Measurements from ENCODE around the gene SLC12A8.

Gene SLC12A8

GRCh38 chr3:125213946-125214542, 1.5 kb upstream of the SLC12A8 start:
- no peak for DNase-seq (ENCODE audit: low read depth)

- DNase-seq (ENCODE audit: low read depth): no peak
Measured at GRCh38 chr3:125213364-125213755, 812 bp upstream of the SLC12A8 start.

DNA sequence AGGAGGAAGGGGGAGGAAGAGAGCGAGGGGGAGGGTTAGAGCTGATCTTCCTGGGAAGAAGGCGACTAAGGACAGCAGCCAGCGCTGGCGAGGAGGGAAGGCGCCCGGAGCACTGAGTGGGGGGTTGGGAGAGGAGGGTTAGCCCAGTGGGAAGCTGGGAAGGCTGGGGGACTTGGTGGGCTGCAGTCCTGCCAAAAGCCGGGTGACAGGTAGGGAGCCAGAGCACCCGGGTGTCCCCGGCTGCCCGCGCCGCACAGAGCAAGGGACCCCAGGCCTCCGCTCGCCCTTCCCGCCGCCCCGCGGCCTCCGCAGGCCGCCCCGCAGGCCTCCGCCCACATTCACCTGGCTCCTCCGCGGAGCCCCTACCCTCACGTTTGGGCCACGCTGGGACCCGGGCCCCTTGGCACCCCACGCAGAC, 448 bp downstream of the SLC12A8 start:
- no peak for DNase-seq (ENCODE audit: low read depth)

GRCh38 chr3:125211523-125212090, 941 bp downstream of the SLC12A8 start:
- DNase-seq (ENCODE audit: low read depth): no peak

- DNase-seq (ENCODE audit: low read depth): no peak
Measured at GRCh38 chr3:125207949-125208568, 4.5 kb downstream of the SLC12A8 start.

DNA sequence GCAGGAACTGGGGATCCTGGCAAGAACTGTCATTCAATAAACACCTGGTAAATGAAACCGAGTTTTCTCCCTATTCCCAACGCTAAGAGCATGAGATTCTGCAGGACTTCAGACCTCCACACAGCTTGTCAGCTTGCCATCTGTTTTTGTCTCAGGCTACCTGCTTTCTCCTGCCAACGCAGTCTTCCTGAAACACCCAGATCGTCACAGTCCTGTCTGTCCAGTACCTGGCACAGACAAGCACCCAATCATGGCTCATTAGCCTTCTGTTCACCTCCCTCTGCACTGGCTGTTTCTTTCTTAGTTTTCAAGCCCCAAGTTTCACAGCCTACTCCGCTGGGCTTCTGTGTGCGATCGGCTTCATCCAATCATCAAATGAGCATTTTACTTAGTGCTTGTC, 5.0 kb downstream of the SLC12A8 start:
- DNase-seq (ENCODE audit: low read depth): no peak

DNA sequence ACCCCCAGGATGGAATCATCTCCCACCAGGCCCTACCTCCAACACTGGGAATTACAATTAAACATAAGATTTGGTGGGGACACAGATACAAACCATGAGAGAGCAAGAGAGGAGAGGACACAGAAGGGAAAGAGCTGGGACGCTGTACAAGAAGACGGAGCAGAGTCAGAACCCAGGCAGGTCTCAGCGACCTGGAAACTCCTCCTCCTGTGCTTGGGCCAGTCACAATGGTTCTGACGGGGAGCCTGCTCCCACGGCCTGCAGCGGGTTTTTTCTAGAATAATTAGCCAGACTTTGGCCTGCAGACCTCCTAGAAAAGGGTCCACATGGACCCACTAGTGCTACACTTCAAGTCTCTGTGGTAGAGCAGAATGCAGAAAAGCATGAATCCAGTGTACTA, 5.6 kb downstream of the SLC12A8 start:
- DNase-seq (ENCODE audit: low read depth): no peak

- no peak for DNase-seq (ENCODE audit: low read depth)
Measured at GRCh38 chr3:125203731-125204130, 8.8 kb downstream of the SLC12A8 start.

GRCh38 chr3:125202197-125202596, 10.4 kb downstream of the SLC12A8 start:
- DNase-seq (ENCODE audit: low read depth): no peak

- DNase-seq (ENCODE audit: low read depth): no peak
Measured at GRCh38 chr3:125200731-125201139, 11.8 kb downstream of the SLC12A8 start.

DNA sequence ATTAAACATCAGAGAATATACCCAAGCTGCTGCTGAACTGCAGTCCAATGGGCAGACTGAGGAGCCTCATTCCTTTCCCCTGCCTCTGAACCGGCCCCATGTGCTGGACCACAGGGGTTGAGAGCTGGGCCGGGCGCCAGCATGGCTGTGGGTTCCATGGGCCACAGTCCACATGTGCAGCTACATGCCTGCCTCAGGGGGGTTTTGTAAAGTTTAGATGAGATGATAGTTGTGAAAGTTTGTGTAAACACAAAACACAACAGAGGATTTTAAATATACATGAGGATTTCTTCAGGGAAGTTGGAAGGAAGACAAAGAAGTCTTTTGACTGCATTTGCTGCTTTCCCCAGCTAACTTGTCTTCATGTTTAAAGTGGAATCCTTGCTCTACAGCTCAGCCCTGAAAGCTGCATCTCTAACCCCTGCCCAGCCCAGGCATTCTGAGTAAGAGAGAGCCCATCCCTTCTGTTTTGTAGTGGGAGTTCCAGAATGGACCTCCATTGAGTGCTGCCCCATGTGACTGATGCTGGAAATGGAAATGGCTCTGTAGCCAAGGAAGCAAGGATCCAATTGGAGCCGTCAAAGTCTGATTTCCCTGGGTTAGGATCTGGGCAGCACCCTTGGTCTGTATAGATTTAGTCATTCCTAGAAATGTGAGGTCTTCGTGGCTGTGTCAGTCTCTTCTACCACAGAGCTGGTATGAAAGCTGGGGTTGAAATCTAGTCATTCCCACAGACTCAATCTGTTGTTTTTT, 17.5 kb downstream of the SLC12A8 start:
- DNase-seq (ENCODE audit: low read depth): peak; percentile 31

GRCh38 chr3:125194061-125194848, 18.3 kb downstream of the SLC12A8 start:
- DNase-seq (ENCODE audit: low read depth): no peak

GRCh38 chr3:125192190-125193035, 20.1 kb downstream of the SLC12A8 start:
- DNase-seq (ENCODE audit: low read depth): no peak

DNA sequence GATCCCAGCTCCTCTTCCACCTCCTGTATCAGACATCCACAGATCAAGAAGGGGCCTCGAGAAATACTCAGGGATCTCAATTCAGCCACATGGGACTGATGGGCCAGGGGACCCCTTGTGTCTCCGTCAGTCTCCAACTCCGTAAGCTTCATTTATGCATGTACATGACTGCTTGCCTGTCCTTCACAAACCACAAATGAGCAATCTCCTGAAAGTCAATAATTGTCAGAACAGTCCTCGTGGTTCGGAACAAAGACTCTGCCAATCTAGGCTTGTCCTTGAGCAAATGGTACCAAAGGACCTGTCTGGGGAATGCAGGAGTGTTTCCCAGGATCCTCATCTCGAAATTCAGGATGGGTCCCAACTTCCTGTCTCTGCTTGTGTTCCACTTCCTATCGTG, 20.8 kb downstream of the SLC12A8 start:
- no peak for DNase-seq (ENCODE audit: low read depth)

GRCh38 chr3:125191256-125191655, 21.3 kb downstream of the SLC12A8 start:
- DNase-seq (ENCODE audit: low read depth): no peak

- DNase-seq (ENCODE audit: low read depth): no peak
Measured at GRCh38 chr3:125190786-125191185, 21.8 kb downstream of the SLC12A8 start.

- no peak for DNase-seq (ENCODE audit: low read depth)
Measured at GRCh38 chr3:125189378-125190165, 23.0 kb downstream of the SLC12A8 start.

DNA sequence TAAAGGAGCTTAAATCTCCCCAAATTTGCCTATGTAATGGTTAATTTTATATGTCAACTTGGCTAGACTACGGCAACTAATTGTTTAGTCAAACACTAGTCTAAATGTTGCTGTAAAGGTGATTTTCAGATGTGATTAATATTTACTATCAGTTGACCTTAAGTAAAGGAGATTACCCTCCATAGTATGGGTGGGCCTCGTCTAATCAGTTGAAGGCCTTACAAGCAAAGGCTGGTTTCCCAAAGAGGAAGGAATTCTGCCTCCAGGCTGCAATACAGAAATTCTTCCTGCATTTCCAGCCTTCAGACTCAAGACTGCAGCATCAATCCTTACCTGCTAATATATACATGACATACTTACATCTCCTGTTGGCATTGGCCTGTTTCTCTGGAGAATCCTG, 23.6 kb downstream of the SLC12A8 start:
- DNase-seq (ENCODE audit: low read depth): no peak

DNA sequence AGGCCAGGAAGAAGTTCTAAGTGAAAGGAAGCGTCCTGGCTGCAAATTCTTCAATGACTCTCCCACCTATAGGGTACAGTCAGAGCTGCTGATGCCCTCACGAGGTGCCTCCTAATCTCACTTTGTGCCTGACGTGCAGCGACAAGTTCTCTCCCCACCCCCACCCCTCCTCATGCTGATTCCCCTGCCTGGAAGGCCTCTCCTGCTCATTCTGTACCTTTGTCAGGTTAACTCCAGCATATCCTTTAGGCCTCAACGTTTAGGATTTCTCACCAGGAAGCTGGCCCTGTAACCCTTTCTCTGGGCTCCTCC, 25.0 kb downstream of the SLC12A8 start:
- DNase-seq (ENCODE audit: low read depth): no peak

DNA sequence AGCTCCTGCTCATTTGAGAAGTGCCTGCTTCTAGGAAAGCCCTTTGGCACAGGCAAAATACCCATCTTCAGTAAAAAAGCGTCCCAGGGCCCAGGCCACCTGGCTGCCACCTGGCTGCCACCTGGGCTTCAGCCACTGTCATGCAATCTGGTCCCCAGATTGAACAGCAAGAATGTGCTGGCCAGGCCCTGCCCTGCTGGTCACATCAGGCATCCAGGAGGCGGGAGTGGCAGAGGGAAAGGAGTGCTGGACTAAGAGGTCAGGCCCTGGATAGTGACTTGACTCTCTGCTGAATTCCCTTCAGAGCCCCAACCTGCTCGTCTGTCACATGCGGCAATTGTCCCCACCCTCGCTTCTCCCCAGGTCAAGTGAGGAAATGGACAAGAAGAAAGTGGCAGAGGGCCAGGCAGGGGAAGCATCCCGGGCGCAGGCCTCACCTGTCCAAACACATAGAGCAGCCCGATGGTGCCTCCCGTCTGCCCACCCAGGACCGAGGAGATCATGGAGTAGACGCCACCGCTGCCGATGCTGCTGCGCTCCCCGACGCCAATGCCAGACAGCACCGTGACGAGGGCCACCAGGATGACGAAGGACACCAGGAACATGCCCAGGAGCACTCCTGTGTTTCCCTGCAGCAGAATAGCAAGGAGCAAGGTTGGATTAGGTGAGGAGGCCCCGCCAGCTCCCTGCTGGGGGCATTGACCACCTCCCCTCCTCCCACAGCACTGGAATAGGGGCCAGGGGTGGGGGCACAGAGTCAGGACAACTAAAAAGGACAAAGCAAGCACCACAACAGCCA, 25.5 kb downstream of the SLC12A8 start:
- DNase-seq (ENCODE audit: low read depth): no peak

All from HS-27A (cell line).